ENCODE results near the gene VEPH1.

The VEPH1 gene

DNA sequence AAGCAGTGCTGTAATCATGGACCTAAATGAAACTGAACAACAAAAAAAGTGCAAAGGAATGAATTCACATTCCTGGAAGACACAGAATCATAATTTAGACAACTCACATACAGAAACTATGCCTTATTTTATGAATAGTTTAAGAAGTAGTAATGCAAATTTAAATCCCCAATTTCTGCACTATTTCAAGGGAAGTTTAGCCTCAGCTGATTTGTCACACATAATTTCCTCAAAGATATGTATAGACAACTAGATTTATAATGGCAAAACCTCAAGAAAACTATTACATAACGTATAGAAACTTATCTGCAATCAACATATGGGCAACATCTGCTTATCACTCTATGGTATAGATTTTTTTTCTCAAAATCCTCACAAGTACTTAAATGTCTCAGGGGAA is 74.4 kb downstream of the VEPH1 start:
- Histone ChIP-seq H3K27me3 (ENCODE audit: control insufficient read depth, insufficient read depth, low read length) (no peaks in the 10 kb centered on the region), H3K9ac (ENCODE audit: low read depth, low read length) (no peak overlapping the region), H3K36me3 (ENCODE audit: control insufficient read depth, insufficient read depth, low read length) (no peaks in the 10 kb centered on the region), H3K4me3 (ENCODE audit: low read depth, low read length) (no peak overlapping the region), H3K4me1 (ENCODE audit: control insufficient read depth, insufficient read depth, low read length) (no peaks in the 10 kb centered on the region), H3K9me3 (ENCODE audit: control insufficient read depth, insufficient read depth, low read length) (no peaks in the 10 kb centered on the region), H3K27ac (ENCODE audit: low read depth, low read length) (no peak overlapping the region)

DNA sequence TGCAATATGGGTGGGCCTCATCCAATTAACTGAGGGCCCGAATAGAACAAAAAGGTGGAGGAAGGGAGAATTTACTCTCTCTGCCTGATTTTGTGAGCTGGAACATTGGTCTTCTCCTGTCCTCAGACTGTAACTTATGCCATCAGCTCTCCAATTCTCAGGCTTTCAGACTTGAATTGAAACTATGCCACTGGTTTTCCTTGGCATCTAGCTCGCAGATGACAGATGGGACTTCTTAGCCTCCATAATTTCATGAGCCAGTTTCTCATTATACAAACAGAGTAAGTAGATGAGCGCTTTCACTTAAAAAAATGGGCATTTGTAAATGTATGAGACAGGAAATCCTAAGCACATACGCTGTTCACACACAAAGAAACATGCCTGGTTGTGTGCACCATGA is 75.3 kb downstream of the VEPH1 start:
- H3K27ac ChIP-seq (ENCODE audit: low read depth, low read length): no peak overlapping the region
- no peak overlapping the region for H3K9ac ChIP-seq (ENCODE audit: low read depth, low read length)
- H3K36me3 ChIP-seq (ENCODE audit: control insufficient read depth, insufficient read depth, low read length): no peaks in the 10 kb centered on the region
- H3K9me3 ChIP-seq (ENCODE audit: control insufficient read depth, insufficient read depth, low read length): no peaks in the 10 kb centered on the region
- H3K4me3 ChIP-seq (ENCODE audit: low read depth, low read length): no peak overlapping the region
- no peaks in the 10 kb centered on the region for H3K27me3 ChIP-seq (ENCODE audit: control insufficient read depth, insufficient read depth, low read length)
- no peaks in the 10 kb centered on the region for H3K4me1 ChIP-seq (ENCODE audit: control insufficient read depth, insufficient read depth, low read length)

DNA sequence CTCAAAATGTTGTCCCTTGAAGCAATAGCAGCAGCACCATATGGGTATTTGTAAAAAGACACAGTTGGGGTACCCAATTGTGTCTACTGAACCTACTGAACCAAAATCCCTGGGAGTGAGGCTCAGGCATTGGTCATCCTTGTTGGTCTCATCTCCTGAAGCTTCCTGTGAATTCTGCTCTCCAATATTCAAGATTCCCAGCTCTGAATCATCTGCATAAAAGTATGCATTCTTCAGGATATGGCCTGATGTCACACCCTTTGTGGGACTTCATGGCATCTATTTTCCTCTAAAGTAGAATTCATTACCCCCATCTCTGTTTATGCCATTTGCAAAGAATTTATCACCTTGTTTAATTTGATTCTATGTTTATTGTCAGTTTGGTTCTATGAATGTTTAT is 79.9 kb downstream of the VEPH1 start:
- H3K9me3 ChIP-seq (ENCODE audit: control insufficient read depth, insufficient read depth, low read length): no peaks in the 10 kb centered on the region
- no peak overlapping the region for H3K4me3 ChIP-seq (ENCODE audit: low read depth, low read length)
- no peak overlapping the region for H3K27ac ChIP-seq (ENCODE audit: low read depth, low read length)
- no peak overlapping the region for H3K9ac ChIP-seq (ENCODE audit: low read depth, low read length)
- H3K36me3 ChIP-seq (ENCODE audit: control insufficient read depth, insufficient read depth, low read length): no peaks in the 10 kb centered on the region
- H3K27me3 ChIP-seq (ENCODE audit: control insufficient read depth, insufficient read depth, low read length): no peaks in the 10 kb centered on the region
- H3K4me1 ChIP-seq (ENCODE audit: control insufficient read depth, insufficient read depth, low read length): no peaks in the 10 kb centered on the region

DNA sequence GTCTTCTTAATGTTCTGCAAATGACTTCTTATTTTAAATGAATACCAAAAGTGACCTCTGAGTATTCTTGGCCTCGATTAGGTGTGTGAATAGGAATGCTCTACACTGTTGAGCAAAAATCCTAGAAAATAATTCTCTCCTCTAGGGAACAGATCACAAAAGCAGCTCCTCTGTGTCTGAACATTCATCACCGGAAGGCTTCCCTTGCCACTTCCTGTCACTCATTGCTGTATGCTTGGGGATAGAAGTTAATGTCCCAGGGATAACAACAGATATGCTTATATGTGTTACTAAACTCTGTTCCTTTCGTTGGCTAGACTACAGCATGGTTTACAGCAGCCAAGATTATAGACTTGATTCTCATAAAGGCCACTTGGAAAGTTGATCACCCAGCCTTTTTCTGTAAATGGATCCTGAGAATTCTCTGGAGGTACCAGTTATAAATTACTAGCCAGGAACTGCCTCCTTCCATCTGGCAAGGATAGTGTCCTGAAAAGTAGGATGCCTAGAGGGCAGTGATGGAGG is 82.5 kb downstream of the VEPH1 start:
- Histone ChIP-seq H3K36me3 (ENCODE audit: control insufficient read depth, insufficient read depth, low read length) (no peaks in the 10 kb centered on the region), H3K9me3 (ENCODE audit: control insufficient read depth, insufficient read depth, low read length) (no peaks in the 10 kb centered on the region), H3K27me3 (ENCODE audit: control insufficient read depth, insufficient read depth, low read length) (no peaks in the 10 kb centered on the region), H3K4me1 (ENCODE audit: control insufficient read depth, insufficient read depth, low read length) (no peaks in the 10 kb centered on the region), H3K4me3 (ENCODE audit: low read depth, low read length) (no peak overlapping the region), H3K9ac (ENCODE audit: low read depth, low read length) (no peak overlapping the region), H3K27ac (ENCODE audit: low read depth, low read length) (no peak overlapping the region)

DNA sequence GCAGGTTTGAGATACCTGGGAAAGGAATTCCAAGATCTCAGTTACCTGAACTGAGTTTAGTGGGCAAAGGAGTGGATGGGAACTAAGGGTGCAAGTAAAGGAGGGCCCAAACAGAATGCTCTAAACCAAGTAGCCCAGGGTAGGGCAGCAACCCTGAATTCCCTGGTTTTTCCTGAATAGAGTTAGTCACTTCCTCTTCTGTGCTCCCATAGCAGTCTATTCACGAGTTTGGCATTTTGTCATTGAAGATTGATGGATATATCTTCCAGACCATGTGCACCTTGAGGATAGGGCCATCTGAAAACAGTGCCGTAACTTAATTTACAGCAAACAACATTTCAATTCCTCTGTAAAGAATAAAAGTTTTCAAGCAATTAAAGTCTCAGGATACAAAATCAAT is 85.1 kb downstream of the VEPH1 start:
- Histone ChIP-seq H3K27ac (ENCODE audit: low read depth, low read length) (no peak overlapping the region), H3K27me3 (ENCODE audit: control insufficient read depth, insufficient read depth, low read length) (no peaks in the 10 kb centered on the region)

DNA sequence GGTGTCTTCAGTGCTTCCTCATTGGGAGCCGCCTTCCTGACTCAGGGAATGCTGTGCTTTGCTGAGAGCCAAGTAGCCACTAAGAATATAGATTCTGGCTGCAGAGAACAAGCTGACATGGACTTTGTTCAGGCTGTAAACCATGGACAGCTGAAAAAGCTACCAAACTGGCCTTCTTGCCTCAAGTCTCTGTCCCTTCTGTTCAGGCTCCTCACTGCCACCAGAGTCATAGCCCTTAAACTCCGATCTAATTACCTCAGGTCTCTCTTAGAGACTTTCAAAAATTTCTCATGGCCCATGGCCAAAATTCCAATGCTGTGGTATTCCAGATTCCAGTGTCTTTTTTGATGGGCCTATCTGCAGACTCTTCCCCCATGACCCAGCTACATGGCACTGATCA is 86.0 kb downstream of the VEPH1 start:
- Histone ChIP-seq H3K9ac (ENCODE audit: low read depth, low read length) (no peak overlapping the region), H3K4me1 (ENCODE audit: control insufficient read depth, insufficient read depth, low read length) (no peaks in the 10 kb centered on the region), H3K36me3 (ENCODE audit: control insufficient read depth, insufficient read depth, low read length) (no peaks in the 10 kb centered on the region), H3K4me3 (ENCODE audit: low read depth, low read length) (no peak overlapping the region), H3K9me3 (ENCODE audit: control insufficient read depth, insufficient read depth, low read length) (no peaks in the 10 kb centered on the region), H3K27me3 (ENCODE audit: control insufficient read depth, insufficient read depth, low read length) (no peaks in the 10 kb centered on the region), H3K27ac (ENCODE audit: low read depth, low read length) (no peak overlapping the region)

More for the DNA sequence above, 85.1 kb downstream of the VEPH1 start:
- H3K4me3 ChIP-seq (ENCODE audit: low read depth, low read length): no peak overlapping the region
- H3K9ac ChIP-seq (ENCODE audit: low read depth, low read length): no peak overlapping the region
- H3K36me3 ChIP-seq (ENCODE audit: control insufficient read depth, insufficient read depth, low read length): no peaks in the 10 kb centered on the region
- no peaks in the 10 kb centered on the region for H3K4me1 ChIP-seq (ENCODE audit: control insufficient read depth, insufficient read depth, low read length)
- no peaks in the 10 kb centered on the region for H3K9me3 ChIP-seq (ENCODE audit: control insufficient read depth, insufficient read depth, low read length)

DNA sequence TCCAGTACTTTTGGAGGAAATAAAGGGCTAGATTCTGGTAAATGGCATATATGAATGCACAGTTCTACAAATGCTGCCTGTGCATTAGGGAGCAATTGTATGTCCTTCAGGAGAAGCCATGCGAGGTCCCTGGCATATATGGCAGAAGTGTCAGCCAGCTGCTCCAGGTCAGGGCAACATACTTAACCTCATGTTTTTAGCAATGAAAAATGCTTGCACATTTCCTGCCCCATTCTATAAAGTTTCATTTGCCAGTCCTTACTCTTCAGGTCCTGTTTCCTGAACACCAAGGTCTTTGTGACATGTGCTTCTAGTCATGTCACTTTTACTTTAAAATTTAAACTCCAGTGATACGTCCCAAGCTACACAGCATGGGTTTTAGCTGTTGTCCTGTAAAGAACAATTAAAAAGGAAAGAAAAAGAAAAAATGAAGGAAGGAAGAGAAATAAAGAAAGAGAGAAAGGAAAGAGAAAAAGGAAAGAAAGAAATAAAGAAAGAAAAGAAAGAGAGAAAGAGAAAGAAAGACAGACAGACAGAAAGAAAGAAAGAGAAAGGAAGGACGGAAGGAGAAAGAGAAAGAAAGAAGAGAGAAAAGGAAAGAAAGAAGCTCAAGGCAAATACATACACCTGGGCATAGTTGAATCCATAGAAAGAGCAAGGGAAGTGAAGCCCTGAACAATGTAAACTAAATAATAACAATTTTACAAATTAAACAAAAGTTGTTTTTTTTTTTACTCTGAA is 86.7 kb downstream of the VEPH1 start:
- Histone ChIP-seq H3K36me3 (ENCODE audit: control insufficient read depth, insufficient read depth, low read length) (no peaks in the 10 kb centered on the region), H3K27me3 (ENCODE audit: control insufficient read depth, insufficient read depth, low read length) (no peaks in the 10 kb centered on the region), H3K4me1 (ENCODE audit: control insufficient read depth, insufficient read depth, low read length) (no peaks in the 10 kb centered on the region), H3K4me3 (ENCODE audit: low read depth, low read length) (no peak overlapping the region), H3K27ac (ENCODE audit: low read depth, low read length) (no peak overlapping the region), H3K9ac (ENCODE audit: low read depth, low read length) (no peak overlapping the region), H3K9me3 (ENCODE audit: control insufficient read depth, insufficient read depth, low read length) (no peaks in the 10 kb centered on the region)

DNA sequence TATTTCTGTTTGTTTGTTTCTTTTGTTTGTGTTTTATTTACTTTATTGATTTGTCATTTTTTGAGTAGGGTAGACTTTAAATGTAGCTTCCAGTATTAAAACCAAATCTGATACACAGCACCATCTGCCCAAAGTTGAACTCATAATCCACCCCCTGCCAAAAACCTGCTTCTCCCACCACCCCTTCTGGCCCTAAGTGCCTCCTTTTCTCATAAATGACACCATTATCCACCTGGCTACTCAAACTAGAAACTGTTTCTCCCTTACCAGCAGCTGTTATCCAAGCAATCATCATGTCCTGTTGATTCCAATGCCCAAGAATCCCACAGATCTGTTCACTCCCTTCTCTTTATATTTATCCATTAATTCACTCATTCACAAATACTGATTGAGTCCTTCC is 88.4 kb downstream of the VEPH1 start:
- H3K9ac ChIP-seq (ENCODE audit: low read depth, low read length): no peak overlapping the region
- H3K36me3 ChIP-seq (ENCODE audit: control insufficient read depth, insufficient read depth, low read length): no peaks in the 10 kb centered on the region
- no peak overlapping the region for H3K4me3 ChIP-seq (ENCODE audit: low read depth, low read length)
- H3K27me3 ChIP-seq (ENCODE audit: control insufficient read depth, insufficient read depth, low read length): no peaks in the 10 kb centered on the region
- H3K27ac ChIP-seq (ENCODE audit: low read depth, low read length): no peak overlapping the region
- H3K4me1 ChIP-seq (ENCODE audit: control insufficient read depth, insufficient read depth, low read length): no peaks in the 10 kb centered on the region
- H3K9me3 ChIP-seq (ENCODE audit: control insufficient read depth, insufficient read depth, low read length): no peaks in the 10 kb centered on the region

DNA sequence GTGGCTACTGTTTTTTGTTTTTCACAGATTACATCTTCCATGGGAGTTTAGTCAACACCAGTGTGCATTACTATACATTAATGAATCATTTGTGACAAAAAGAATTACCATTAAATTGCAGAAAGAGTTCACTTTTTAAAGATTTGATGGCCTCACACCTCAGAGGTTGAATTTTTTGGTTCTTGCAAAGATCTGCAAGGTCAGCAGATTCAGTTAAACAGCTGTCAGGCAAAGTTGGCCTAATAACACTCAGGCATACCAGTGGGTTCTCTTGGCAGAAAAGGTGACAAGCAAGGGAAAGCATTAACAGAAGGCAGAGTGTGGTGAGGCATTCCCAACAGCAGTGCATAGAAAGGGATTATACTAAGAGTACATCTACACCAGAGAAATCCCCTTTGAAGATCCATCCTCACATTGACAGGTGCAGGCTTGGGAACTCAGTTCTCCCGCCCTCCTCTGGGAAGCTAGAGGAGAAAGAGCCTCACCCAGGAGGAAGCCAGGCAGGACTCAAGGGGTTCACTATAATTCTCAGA is 90.8 kb downstream of the VEPH1 start:
- H3K27me3 ChIP-seq (ENCODE audit: control insufficient read depth, insufficient read depth, low read length): no peaks in the 10 kb centered on the region
- no peaks in the 10 kb centered on the region for H3K4me1 ChIP-seq (ENCODE audit: control insufficient read depth, insufficient read depth, low read length)
- H3K9ac ChIP-seq (ENCODE audit: low read depth, low read length): no peak overlapping the region
- no peaks in the 10 kb centered on the region for H3K36me3 ChIP-seq (ENCODE audit: control insufficient read depth, insufficient read depth, low read length)
- H3K9me3 ChIP-seq (ENCODE audit: control insufficient read depth, insufficient read depth, low read length): no peaks in the 10 kb centered on the region
- H3K27ac ChIP-seq (ENCODE audit: low read depth, low read length): no peak overlapping the region
- no peak overlapping the region for H3K4me3 ChIP-seq (ENCODE audit: low read depth, low read length)

DNA sequence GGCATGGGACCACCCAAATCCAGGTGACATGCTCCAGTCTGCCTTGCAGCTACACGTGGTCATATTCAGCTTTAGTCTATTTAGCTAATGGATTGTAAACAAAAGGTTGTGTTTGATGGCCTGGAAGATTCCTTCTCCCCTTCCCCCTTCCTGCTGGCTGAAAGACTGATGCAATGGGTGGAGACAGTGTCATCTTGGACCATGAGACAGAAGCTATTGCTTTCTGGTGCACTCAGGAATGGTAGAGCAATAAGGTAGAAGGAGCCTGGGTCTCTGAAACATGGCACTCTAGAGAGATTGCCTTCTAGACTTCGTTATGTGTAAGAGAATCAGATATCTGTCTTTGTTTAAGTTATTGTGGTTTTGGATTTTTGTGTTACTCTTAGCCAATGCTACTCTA is 92.3 kb downstream of the VEPH1 start:
- Histone ChIP-seq H3K36me3 (ENCODE audit: control insufficient read depth, insufficient read depth, low read length) (no peaks in the 10 kb centered on the region), H3K27ac (ENCODE audit: low read depth, low read length) (no peak overlapping the region), H3K4me3 (ENCODE audit: low read depth, low read length) (no peak overlapping the region), H3K9me3 (ENCODE audit: control insufficient read depth, insufficient read depth, low read length) (no peaks in the 10 kb centered on the region), H3K9ac (ENCODE audit: low read depth, low read length) (no peak overlapping the region), H3K27me3 (ENCODE audit: control insufficient read depth, insufficient read depth, low read length) (no peaks in the 10 kb centered on the region), H3K4me1 (ENCODE audit: control insufficient read depth, insufficient read depth, low read length) (no peaks in the 10 kb centered on the region)

DNA sequence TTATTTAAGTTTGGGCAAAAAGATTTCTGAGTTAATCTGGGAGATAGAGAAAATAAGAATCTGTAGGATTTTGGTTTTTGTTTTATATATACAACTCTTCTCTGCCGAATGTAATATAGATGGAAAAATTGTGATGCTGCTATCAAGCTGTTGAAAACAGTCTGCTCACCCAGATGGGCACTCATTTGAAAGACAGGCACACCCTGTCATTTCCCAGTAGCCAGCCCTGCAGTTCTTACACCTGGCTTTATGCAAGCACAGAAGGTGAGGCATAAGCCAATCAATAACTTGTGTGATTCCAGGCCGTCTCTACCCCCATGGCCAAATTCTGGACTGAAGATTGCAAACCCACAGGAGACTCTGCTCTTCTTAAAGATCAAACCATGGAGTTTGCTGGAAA is 93.7 kb downstream of the VEPH1 start:
- no peaks in the 10 kb centered on the region for H3K27me3 ChIP-seq (ENCODE audit: control insufficient read depth, insufficient read depth, low read length)
- no peaks in the 10 kb centered on the region for H3K4me1 ChIP-seq (ENCODE audit: control insufficient read depth, insufficient read depth, low read length)
- H3K9me3 ChIP-seq (ENCODE audit: control insufficient read depth, insufficient read depth, low read length): no peaks in the 10 kb centered on the region
- no peak overlapping the region for H3K27ac ChIP-seq (ENCODE audit: low read depth, low read length)
- H3K4me3 ChIP-seq (ENCODE audit: low read depth, low read length): no peak overlapping the region
- no peak overlapping the region for H3K9ac ChIP-seq (ENCODE audit: low read depth, low read length)
- no peaks in the 10 kb centered on the region for H3K36me3 ChIP-seq (ENCODE audit: control insufficient read depth, insufficient read depth, low read length)
